HG02884 (cell line): Measurements from ENCODE around the gene IQSEC3.
"Not testable (repeated sequence)": the region's sequence is repeated elsewhere in the genome, so short reads cannot be mapped to it uniquely, and the experiment has no call there.

Source experiments
- ATAC-seq: cut with Tn5 transposase; IDR thresholded peaks from one replicate; pipeline ENCODE4 v1.9.1; 2021; ENCODE audit warnings: mild to moderate bottlenecking, moderate library complexity; ENCODE audit not compliant: unreplicated experiment

Gene IQSEC3

GRCh38 chr12:133616-134232 lies 67.2 kb downstream of the IQSEC3 start:
- not testable (repeated sequence) for ATAC-seq

GRCh38 chr12:135138-135537 lies 68.6 kb downstream of the IQSEC3 start:
- ATAC-seq: no peak

- no peak for ATAC-seq
Observed at GRCh38 chr12:138171-138897, 71.8 kb downstream of the IQSEC3 start.

- no peak for ATAC-seq
Observed at GRCh38 chr12:138898-139534, 72.4 kb downstream of the IQSEC3 start.

GRCh38 chr12:139585-139984 lies 73.0 kb downstream of the IQSEC3 start:
- no peak for ATAC-seq

- no peak for ATAC-seq
Observed at GRCh38 chr12:140162-140561, 73.6 kb downstream of the IQSEC3 start.

- no peak for ATAC-seq
Observed at GRCh38 chr12:143964-144649, 77.5 kb downstream of the IQSEC3 start.

- ATAC-seq: no peak
Observed at GRCh38 chr12:144650-145284, 78.2 kb downstream of the IQSEC3 start.

GRCh38 chr12:145369-145960 lies 78.9 kb downstream of the IQSEC3 start:
- no peak for ATAC-seq

GRCh38 chr12:147242-147641 lies 80.7 kb downstream of the IQSEC3 start:
- ATAC-seq: no peak

- no peak for ATAC-seq
Observed at GRCh38 chr12:148676-149416, 82.3 kb downstream of the IQSEC3 start.

GRCh38 chr12:151579-151978 lies 85.0 kb downstream of the IQSEC3 start:
- no peak for ATAC-seq

- no peak for ATAC-seq
Observed at GRCh38 chr12:152440-152839, 85.9 kb downstream of the IQSEC3 start.

GRCh38 chr12:153080-153746 lies 86.6 kb downstream of the IQSEC3 start:
- ATAC-seq: no peak

- no peak for ATAC-seq
Observed at GRCh38 chr12:154058-154457, 87.5 kb downstream of the IQSEC3 start.

GRCh38 chr12:155006-155405 lies 88.4 kb downstream of the IQSEC3 start:
- ATAC-seq: no peak

- ATAC-seq: no peak
Observed at GRCh38 chr12:155646-156045, 89.1 kb downstream of the IQSEC3 start.

- ATAC-seq: no peak
Observed at GRCh38 chr12:156945-157344, 90.4 kb downstream of the IQSEC3 start.

GRCh38 chr12:157644-158043 lies 91.1 kb downstream of the IQSEC3 start:
- ATAC-seq: no peak
